ENCODE measurements around the gene CTSL.

Gene CTSL

DNA sequence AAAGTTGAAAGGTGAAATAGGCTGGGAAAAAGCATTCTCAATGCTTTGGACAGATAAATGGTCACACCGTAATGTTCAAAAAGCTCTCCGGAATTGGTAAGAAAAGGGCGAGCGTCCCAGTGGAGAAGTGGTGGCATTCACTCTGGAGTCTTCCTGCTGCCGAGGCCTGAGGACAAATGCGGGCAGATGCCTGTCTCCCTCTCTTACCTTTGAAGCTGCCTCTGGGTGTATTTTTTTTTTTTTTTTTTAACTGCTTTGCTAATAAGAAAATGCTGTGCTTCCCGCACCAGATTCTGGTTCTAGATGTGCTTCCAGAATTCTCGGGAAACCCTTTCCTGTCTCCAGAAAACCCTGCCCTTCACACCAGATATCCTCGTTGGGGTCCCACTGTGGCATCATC is 24.4 kb upstream of the CTSL start:
- no peak for DNase-seq (ENCODE audit: low read depth in 2 of 2)

DNA sequence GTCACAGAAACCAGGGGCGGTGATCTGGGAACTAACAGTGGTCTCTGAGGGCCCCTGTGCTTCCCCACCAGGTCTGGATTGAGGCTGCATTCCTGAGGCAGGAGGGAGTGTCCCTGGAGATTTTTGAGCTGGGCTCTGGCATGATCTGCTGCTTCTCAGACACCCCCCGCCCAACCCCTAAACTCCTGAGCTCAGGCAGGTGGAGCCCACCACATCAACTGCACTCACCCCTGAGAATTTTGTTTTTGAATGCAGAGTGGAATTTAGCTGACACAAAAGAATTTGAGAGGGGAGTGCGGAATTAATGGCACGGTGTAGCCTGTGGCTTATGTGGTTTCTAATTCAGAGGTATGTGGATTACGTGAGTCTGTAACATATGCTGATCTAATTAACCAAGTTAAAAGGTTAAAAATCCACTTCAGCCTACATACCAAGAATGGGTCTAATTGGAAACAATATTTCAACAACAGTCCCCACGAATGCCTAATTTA is 23.9 kb upstream of the CTSL start:
- no peak for DNase-seq (ENCODE audit: low read depth in 2 of 2)

DNA sequence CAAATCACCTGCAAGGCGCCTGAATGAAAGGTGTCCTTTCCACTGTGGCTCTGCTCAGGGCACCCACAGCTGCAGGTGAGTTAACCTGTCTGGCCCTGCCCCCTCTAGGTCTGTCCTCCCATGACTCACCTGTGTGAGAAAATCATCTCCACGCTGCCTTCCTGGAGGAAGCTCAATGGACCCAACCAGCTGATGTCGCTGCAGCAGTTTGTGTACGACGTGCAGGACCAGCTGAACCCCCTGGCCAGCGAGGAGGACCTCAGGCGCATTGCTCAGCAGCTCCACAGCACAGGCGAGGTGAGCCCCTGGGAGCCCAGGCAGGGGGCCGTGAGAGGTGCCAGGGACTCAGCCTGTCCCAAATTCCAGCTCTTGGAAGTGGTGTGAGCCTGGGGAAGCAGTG is 23.0 kb upstream of the CTSL start:
- no peak for DNase-seq (ENCODE audit: low read depth in 2 of 2)

DNA sequence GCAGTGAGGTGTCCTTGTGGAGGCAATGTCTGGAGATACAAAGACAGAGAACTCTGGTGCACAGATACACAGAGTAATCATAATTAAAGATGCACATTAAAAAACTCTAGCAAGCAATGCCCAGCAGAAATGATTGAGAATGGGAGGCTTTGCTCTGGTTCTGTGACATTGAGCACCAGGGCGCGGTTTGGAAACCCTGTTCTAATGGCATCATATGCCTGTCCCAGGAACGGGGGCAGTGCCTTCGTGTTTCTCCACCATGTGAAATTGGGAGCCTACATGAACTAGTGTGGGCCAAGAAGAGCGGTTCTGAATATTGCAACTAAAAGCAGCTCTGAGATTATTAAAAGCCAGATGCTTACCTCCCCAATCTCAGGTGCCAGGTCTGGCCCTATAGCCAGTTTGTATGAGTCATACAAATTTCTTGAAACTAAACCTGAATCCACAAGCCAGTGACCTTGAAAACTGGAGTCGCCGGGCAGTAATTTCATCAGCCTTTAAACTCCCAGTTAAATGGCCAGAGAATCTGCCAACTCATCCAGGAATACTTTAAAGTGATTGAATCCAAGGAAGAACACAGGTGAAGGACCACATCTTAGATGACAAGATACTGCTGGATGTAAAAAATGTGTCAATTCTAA is 22.2 kb upstream of the CTSL start:
- DNase-seq (ENCODE audit: low read depth in 2 of 2) = no peak

DNA sequence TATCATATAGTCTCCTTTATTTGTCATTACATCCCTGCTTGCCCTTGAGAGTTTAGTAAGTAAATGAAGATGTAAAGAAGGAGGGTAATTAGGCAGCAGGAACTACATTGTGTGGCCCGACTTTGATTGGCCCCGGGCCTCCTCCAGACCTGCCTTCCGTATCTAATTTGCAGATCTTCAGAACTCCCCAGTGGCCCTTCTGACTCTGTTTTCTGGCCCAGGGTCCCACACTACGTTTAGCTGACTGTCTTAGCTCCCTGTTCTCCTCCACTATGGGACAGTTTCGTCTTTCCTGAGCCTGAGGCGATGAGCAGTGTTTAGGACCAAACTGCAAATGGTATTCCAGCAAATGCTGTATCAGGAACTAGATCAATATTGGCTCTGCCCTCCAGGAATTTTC is 21.6 kb upstream of the CTSL start:
- DNase-seq (ENCODE audit: low read depth in 2 of 2) = no peak

DNA sequence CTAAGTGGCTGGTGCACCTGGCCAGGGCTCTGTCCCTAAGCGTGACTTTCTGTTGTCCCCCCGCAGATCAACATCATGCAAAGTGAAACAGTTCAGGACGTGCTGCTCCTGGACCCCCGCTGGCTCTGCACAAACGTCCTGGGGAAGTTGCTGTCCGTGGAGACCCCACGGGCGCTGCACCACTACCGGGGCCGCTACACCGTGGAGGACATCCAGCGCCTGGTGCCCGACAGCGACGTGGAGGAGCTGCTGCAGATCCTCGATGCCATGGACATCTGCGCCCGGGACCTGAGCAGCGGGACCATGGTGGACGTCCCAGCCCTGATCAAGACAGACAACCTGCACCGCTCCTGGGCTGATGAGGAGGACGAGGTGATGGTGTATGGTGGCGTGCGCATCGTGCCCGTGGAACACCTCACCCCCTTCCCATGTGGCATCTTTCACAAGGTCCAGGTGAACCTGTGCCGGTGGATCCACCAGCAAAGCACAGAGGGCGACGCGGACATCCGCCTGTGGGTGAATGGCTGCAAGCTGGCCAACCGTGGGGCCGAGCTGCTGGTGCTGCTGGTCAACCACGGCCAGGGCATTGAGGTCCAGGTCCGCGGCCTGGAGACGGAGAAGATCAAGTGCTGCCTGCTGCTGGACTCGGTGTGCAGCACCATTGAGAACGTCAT is 19.7 kb upstream of the CTSL start:
- no peak for DNase-seq (ENCODE audit: low read depth in 2 of 2)

DNA sequence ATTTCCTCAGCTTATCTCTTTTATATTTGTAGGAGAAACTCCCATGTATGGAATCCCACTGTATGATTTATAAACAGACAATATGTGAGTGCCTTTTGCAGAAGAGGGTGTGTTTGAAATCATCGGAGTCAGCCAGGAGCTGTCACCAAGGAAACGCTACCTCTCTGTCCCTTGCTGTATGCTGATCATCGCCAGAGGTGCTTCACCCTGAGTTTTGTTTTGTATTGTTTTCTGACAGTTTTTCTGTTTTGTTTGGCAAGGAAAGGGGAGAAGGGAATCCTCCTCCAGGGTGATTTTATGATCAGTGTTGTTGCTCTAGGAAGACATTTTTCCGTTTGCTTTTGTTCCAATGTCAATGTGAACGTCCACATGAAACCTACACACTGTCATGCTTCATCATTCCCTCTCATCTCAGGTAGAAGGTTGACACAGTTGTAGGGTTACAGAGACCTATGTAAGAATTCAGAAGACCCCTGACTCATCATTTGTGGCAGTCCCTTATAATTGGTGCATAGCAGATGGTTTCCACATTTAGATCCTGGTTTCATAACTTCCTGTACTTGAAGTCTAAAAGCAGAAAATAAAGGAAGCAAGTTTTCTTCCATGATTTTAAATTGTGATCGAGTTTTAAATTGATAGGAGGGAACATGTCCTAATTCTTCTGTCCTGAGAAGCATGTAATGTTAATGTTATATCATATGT is 18.0 kb upstream of the CTSL start:
- no peak for DNase-seq (ENCODE audit: low read depth in 2 of 2)

DNA sequence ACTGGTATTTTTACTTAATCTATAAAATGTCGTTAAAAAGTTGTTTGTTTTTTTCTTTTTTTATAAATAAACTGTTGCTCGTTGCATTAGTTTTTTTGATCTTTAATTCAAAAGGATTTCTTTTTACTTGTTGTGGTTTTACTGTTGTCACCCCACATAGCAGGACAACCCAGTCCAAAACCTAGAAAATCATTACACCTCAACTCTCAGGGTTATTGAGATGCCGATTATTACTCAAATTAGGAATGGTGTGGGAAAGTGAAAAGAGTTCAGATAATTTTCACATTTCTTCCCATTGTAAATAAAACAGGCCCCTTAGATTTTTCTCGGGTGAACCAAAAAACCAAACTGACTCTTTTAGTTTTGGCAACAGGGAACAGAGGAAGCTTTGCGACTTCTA is 17.4 kb upstream of the CTSL start:
- DNase-seq (ENCODE audit: low read depth in 2 of 2) = no peak

DNA sequence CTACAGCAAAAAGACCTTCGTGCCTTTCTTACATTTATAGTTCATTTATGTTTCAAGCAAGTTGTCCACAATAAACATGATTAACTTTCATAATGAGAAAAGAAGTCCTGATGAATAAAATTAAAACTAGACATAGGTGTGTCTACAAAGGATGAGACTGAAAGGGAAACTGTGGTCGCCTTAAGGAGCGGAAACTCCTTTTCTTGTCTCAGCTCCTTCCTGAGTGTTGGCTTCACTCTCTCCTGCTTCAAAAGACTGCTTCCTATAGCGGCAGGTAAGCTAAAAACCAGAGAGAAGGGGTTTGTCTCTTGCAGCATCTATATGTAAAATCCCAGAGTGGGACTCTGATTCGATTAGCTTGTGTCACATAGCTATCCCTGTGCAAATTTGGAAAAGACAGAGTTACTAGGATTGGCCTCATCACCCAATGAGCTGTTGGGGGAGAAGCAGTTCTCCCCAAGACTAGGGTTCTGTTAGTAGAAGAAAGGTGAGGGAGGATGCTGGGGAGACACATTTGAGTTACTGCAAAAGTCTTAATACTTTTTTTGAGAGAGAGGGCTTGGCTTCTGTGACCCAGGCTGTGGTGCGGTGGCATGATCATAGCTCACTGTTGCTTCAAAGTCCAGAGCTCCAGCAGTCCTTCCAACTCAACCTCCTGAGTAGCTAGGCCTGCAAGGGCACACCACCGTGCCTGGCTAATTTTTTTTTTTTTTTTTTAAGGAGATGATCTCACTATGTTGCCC is 16.8 kb upstream of the CTSL start:
- DNase-seq (ENCODE audit: low read depth in 2 of 2) = no peak

DNA sequence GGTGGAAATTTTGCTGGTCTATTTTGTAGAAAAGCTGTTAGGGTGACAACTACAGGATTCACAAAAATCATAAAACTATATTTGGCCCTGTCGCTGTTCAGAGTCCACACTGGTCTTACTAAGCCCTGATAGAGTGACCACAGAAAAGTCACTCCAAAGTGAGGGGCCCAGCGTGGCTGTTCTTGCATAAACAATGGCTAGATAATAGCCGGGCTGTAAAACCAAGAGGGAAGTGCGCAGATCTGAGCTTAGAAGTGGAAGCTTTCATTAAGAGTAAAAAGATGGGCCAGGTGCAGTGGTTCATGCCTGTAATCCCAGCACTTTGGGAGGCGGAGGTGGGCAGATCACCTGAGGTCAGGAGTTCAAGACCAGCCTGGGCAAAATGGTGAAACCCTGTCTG is 15.5 kb upstream of the CTSL start:
- DNase-seq (ENCODE audit: low read depth in 2 of 2) = no peak

DNA sequence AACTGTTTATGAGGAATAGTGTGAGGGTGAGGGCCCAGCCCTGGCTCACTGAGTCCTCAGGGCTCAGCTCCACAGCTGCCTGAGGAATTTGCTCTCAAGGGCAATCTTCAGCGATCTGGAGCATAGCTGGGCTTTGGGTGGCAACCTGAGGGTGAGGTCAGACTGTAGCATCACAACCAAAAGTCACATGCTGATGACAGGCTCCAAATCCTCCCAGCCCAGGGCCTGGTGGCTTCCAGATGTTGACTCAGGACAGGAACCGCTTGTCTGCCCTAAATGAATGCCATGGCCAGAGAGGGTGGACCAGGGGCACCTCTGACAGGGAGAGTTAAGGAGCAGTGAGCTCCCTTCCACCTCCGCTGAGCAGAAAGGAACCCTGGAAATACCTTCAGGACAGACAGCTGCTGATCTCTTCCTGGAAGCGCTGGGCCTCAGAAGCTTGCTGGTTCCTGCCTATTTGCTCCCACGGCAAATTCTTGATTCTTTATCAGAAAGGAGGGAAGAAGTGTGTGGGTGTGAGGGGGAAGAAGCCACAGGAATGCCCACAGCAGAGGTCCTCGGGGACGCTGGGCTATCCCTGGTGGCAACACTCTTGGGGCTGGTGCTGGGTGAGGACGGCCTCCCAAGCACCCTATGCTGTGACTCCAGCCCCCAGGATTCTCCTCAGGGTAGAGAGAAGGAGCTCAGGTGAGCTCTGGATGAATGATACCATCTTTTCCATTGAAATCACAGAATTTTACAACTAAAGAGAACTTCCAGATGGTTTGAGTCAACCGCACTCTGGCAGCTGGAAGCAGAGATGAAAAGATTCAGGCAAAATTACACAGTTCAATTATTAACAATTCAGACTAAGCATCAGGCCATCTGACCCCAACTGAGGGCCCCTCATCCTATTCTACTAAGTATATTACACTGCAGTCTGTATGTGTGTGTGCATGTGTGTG is 13.8 kb upstream of the CTSL start:
- DNase-seq (ENCODE audit: low read depth in 2 of 2) = no peak

DNA sequence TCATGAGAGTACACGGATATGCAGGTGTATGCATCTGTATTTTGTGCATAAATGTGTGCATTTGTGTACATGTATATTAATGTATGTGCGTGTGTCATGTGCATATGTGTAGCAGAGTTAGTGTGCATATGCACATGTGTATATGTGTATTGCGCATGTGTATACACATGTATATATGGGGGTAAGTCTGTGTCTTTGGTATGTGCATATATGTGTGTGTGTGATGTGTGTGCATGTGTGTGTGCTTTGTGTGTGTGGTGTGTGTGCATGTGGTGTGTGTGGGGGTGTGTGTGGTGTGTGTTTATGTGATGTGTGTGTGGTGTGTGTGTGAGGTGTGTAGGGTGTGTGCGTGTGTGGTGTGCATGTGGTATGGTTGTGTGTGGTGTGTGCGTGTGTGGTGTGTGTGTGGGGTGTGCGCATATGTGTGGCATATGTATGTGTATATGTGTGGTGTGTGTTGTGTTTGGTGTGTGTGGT is 13.1 kb upstream of the CTSL start:
- no peak for DNase-seq (ENCODE audit: low read depth in 2 of 2)

DNA sequence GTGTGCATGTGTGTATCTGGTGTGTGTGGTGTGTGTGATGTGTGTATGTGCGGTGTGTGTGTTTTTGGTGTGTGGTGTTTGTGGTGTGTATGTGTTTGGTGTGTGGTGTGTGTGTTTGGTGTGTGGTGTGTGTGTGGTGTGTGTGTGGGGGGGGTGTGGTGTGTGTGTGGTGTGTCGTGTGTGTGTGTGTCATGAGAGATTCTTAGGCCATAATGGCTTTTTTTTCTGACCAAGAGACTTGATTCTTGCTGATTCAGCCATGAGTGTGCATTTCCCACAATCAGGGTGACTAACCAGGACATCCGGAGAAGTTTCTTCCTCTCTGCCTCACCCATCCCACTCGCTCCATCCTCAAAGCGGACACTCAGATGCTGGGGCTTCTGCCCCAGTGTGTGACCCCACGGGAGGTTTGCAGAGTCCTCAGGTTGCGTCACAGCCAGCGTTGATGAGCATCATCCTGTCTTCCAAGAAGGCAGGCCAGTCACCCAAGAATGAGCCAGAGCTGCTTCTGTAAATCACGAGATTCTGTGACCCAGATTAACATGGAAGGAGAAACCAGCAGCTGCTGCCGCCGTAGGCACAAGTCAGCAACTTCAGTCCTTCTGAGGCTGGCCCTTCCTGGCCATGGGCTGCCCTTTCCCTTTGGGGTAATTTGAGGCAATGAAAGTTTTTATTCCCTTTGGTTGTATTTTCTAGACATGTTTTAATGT is 12.5 kb upstream of the CTSL start:
- no peak for DNase-seq (ENCODE audit: low read depth in 2 of 2)

DNA sequence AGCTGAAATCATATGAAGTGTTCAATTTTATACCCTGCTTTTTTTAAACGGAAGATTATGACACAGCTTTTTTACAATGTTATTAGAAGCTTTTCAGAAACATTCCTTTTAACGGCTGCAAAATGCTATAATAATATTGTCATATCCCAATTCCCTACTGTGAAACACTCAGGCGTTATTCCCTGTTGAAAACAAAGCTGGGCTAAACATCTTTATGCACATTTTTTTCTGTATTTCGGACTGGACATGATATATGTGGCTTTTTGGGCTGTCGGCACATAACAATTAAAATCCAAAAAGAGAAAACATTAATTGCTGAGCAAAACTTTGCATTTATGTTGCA is 12.0 kb upstream of the CTSL start:
- DNase-seq (ENCODE audit: low read depth in 2 of 2) = no peak

DNA sequence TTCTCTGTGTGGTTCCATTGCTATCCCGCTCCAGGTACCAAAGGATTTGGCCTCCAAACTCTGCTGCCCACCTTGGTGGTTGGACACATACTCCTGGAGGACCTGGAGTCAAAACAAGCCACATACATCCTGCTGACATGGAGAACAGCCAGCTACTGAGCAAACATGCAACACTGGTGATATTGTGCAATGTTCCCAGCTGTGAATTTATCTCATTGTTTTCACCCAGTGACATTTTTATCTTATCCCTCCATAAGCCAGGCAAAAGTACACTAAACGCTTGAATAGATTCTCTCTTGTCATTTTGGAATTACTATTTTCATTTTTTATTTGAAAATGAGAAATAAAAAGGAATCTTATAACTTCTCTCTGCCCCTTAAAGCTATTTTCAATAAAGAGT is 11.1 kb upstream of the CTSL start:
- DNase-seq (ENCODE audit: low read depth in 2 of 2) = no peak

DNA sequence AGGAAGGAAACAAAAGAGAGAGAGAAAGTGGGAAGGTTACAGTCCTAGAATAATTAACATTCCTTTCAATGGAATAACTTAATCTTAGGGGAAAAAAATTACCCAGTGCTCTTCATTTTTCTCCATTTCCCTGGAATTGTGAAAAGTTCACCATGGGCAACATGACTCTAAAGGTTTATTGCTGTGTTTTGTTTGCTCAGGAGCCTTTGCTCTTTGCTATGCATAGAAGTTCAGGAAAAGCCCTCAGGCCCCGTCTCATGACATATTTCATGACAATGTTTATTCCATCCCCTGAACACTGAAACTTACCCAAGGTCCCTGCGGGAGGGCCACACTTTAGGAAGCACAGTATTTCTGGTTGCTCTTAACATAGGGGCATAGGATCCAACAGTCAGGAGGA is 9.8 kb upstream of the CTSL start:
- DNase-seq (ENCODE audit: low read depth in 2 of 2) = no peak

DNA sequence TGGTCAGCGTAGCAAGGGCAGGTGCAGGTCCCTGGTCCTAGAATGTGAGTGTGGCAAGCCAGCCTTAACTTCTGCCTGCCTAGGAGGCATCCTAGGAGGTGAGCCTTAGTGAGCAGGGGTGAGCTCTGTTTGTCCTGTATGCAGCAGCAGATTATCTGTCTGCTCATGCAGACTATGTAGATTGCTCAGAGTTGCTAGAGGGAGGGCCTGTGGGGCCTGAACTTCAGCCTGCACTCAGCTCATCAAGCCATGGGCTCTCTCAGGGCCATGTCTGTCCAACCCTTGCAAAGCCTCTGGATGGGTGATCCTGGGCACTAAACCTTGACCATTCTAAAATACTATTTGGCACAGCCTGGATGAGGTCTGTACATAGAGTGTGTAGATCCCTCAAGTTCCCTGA is 8.5 kb upstream of the CTSL start:
- DNase-seq (ENCODE audit: low read depth in 2 of 2) = no peak

DNA sequence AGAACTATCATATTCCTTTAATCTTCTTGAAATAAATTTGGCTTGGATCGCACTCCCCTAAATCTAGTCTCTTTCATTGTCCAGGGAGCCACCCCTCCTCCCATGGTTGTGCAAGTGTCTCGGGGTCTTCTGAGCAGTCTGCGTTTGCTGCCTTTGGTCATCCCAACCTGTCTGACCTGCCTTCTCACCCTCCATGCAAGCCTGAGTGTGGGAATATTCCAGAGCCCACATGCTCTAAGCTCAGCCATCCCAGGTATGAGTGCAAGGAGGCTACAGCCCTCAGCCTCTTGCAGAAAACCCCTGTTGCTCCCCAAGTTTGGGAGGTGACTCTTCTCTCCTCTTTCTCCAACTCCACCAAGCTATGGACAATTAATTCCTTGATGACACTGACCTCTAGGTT is 7.7 kb upstream of the CTSL start:
- DNase-seq (ENCODE audit: low read depth in 2 of 2) = no peak

DNA sequence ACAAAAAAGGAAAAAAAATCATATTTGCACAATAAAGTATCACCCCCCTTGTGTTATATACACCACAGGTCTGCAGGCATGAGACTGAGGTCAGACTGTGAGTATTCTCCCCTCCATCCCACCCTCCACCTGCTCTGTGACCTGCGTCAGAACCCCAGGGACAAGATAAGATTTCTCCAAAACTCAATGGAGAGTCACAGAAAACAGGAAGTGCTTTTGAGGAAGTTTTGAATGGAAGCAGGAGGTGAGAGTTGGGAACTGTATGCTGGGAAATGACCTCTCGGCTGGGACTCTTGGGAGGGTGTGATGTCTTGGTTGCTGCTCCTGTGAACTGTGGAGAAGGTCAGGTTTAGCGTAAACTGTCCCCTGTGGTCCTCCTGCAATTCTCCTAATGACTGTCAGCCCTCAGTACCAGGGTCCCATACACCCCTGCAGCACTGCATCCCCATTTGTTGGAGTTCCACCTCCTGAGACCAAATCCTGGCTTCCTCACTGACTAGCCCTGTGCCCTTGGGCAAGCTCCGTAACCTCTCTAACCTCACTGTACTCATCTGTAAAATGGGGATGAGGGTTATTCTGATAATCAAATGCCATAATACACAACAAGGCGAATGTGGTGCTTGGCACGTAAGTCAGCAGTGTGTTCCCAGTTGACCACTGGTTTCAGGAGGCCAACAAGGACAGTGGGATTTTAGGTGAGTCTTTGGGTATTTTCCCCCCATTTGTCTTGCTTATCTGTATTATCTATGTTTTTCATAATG is 6.9 kb upstream of the CTSL start:
- DNase-seq (ENCODE audit: low read depth in 2 of 2) = no peak

DNA sequence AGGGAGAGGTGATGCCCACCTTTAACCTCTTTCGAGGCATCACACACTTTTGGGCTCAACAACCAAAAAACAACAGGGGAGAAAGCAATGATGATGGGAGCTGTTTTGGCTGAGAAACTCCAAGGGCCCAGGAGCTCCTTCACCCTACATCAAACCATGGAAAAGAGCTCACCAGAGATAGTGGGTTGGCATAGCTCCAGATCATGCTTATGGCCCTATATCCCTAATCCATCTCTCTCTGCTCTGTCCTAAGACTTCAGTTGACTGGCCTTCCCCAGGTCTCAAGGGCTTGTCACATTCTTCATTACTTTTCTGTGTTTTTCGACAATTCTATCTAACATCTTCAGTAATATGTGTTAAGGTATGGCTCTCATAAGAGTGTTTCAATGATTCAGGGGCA is 5.7 kb upstream of the CTSL start:
- DNase-seq (ENCODE audit: low read depth in 2 of 2) = no peak

Measured in stimulated activated CD8-positive, alpha-beta memory T cell treated with anti-CD3 and anti-CD28 coated beads, Interleukin-2, amount 100 ng/mL, for 1 hour (primary cell).